Activated CD4-positive, alpha-beta T cell treated with anti-CD3 and anti-CD28 coated beads for 1 hour (primary cell): Measurements from ENCODE around the gene RINT1.

Source experiments
- DNase-seq: peaks from one replicate; pipeline ENCODE4 v3.0.0-alpha.2; 2020

The RINT1 gene

GRCh38 chr7:105600720-105601550 lies 68.9 kb downstream of the RINT1 start:
- DNase-seq: no peak

- DNase-seq: no peak
Observed at GRCh38 chr7:105602325-105603305, 70.6 kb downstream of the RINT1 start.

GRCh38 chr7:105610165-105610930 lies 78.3 kb downstream of the RINT1 start:
- no peak for DNase-seq

GRCh38 chr7:105611856-105612775 lies 80.1 kb downstream of the RINT1 start:
- DNase-seq: no peak

GRCh38 chr7:105612806-105613205 lies 80.8 kb downstream of the RINT1 start:
- no peak for DNase-seq

- no peak for DNase-seq
Observed at GRCh38 chr7:105613611-105614330, 81.8 kb downstream of the RINT1 start.

GRCh38 chr7:105614341-105614840 lies 82.4 kb downstream of the RINT1 start:
- no peak for DNase-seq
